Fibroblast of peridontal ligament (primary cell): ENCODE measurements around the gene LSMEM2.
"Not testable (repeated sequence)": the region's sequence is repeated elsewhere in the genome, so short reads cannot be mapped to it uniquely, and the experiment has no call there.

Source experiments
- DNase-seq: peaks from one replicate; pipeline ENCODE4 v3.0.0-alpha.2; 2010; ENCODE audit errors: extremely low read depth

Gene LSMEM2

GRCh38 chr3:50264964-50265485, 13.9 kb upstream of the LSMEM2 start:
- DNase-seq: no peak

GRCh38 chr3:50265571-50265970, 13.3 kb upstream of the LSMEM2 start:
- no peak for DNase-seq

- no peak for DNase-seq
These were observed 12.9 kb upstream of the LSMEM2 start for GRCh38 chr3:50266017-50266416.

- no peak for DNase-seq
These were observed 12.1 kb upstream of the LSMEM2 start for GRCh38 chr3:50266836-50267235.

- no peak for DNase-seq
These were observed 11.5 kb upstream of the LSMEM2 start for GRCh38 chr3:50267280-50267913.

- DNase-seq: no peak
These were observed 10.6 kb upstream of the LSMEM2 start for GRCh38 chr3:50268276-50268675.

- peak; percentile 60 for DNase-seq
These were observed 10.0 kb upstream of the LSMEM2 start, which contains the start of gene SEMA3B for GRCh38 chr3:50268703-50269451. Gene SEMA3B, plus strand, starts transcription at chr3:50269147. Its CDS starts 94 bp downstream, at chr3:50269241.

- DNase-seq: no peak
These were observed 9.4 kb upstream of the LSMEM2 start for GRCh38 chr3:50269460-50269859.

GRCh38 chr3:50269977-50270413, 8.9 kb upstream of the LSMEM2 start:
- no peak for DNase-seq

- no peak for DNase-seq
These were observed 8.3 kb upstream of the LSMEM2 start for GRCh38 chr3:50270422-50271224.

GRCh38 chr3:50271314-50271936, 7.5 kb upstream of the LSMEM2 start:
- no peak for DNase-seq

- not testable (repeated sequence) for DNase-seq
These were observed 6.4 kb upstream of the LSMEM2 start for GRCh38 chr3:50272538-50272910.

- peak; percentile 69 for DNase-seq
These were observed 5.8 kb upstream of the LSMEM2 start for GRCh38 chr3:50272911-50273688.

GRCh38 chr3:50273689-50274065, 5.2 kb upstream of the LSMEM2 start:
- no peak for DNase-seq

- peak; percentile 44 for DNase-seq
These were observed 4.3 kb upstream of the LSMEM2 start for GRCh38 chr3:50274371-50275104.

- DNase-seq: no peak
These were observed 3.5 kb upstream of the LSMEM2 start for GRCh38 chr3:50275141-50275995.

- DNase-seq: no peak
These were observed 2.7 kb upstream of the LSMEM2 start for GRCh38 chr3:50275996-50276761.

- DNase-seq: no peak
These were observed 2.2 kb upstream of the LSMEM2 start for GRCh38 chr3:50276762-50277101.
